Esophagus muscularis mucosa (tissue), 4 donors: ENCODE measurements around the gene ACER1. TPM values are rescaled to one million over a fixed set of nuclear protein-coding genes. Genes with fewer than 3 reads are reported as not detected.

Experiments
- DNase-seq: peaks from one replicate; pipeline ENCODE4 v3.0.0-alpha.2; 2017; ENCODE audit errors: extremely low spot score
- H3K27ac ChIP-seq, 4 donors: fragments of 200-600 bp; sonication (generic); replicated peaks in 1 of 4; 1 replicate in 3 of 4; 2 replicates in 1 of 4; pipeline ENCODE4 v1.5.1; 2016 to 2019; ENCODE audit warnings: mild to moderate bottlenecking in 1 of 4
- H3K27me3 ChIP-seq, 4 donors: fragments of 200-600 bp; sonication (generic); one replicate each; pipeline versions ENCODE4 v1.5.1 to v1.6.0; 2016 to 2019
- H3K36me3 ChIP-seq, 4 donors: fragments of 200-600 bp; sonication (generic); one replicate each; pipeline ENCODE4 v1.5.1; 2016 to 2019
- H3K4me1 ChIP-seq, 4 donors: fragments of 200-600 bp; sonication (generic); one replicate each; pipeline ENCODE4 v1.5.1; 2016 to 2019
- H3K4me3 ChIP-seq, 4 donors: fragments of 200-600 bp; sonication (generic); 1 replicate in 2 of 4; 2 replicates in 2 of 4; pipeline ENCODE4 v1.5.1; 2016 to 2019; ENCODE audit warnings: mild to moderate bottlenecking in 4 of 4, moderate library complexity in 1 of 4
- H3K9me3 ChIP-seq, 4 donors: fragments of 200-600 bp; sonication (generic); 1 replicate in 3 of 4; 2 replicates in 1 of 4; pipeline ENCODE4 v1.5.1; 2016 to 2019
- CTCF ChIP-seq, 3 experiments: fragments of 200-600 bp in 2 of 3; fragments of 450-650 bp in 1 of 3; sonication (generic) in 2 of 3; IDR thresholded peaks; one replicate each; pipeline ENCODE4 v1.5.1; 2017 to 2019; ENCODE audit warnings: antibody characterized with exemption in 3 of 3, mild to moderate bottlenecking in 2 of 3, moderate library complexity in 1 of 3
- EP300 ChIP-seq: sonication (generic); formaldehyde crosslinking; IDR thresholded peaks from one replicate; pipeline ENCODE4 v1.6.1; 2017; ENCODE audit warnings: antibody characterized with exemption
- POLR2A ChIP-seq: fragments of 450-650 bp; IDR thresholded peaks from one replicate; pipeline ENCODE4 v1.6.1; 2017; ENCODE audit warnings: antibody characterized with exemption, moderate library complexity, mild to moderate bottlenecking, low read depth
- POLR2AphosphoS5 ChIP-seq, 2 donors: sonication (generic); formaldehyde crosslinking; IDR thresholded peaks; one replicate each; pipeline ENCODE4 v1.6.1; 2017; ENCODE audit warnings: antibody characterized with exemption in 2 of 2
- WGBS: methylation state at CpG from one replicate; pipeline ENCODE4 v1.1.5; 2018; 5-methylcytosine and 5-hydroxymethylcytosine counted together
- intact Hi-C: fragments of 100-400 bp; cut with DNase I; formaldehyde crosslinking; loops from one replicate; pipeline ENCODE4 v1.15.1; 2023
- total RNA-seq, 4 donors: library from RNA; depleted of rRNA; stranded (reverse); fragments of >200 nt; gene quantifications; one replicate each; pipeline versions ENCODE4 v1.1.0 to v1.2.1, GENCODE V29; 2016

ACER1 gene
- total RNA-seq, 4 donors from 2014 or later = not detected

GRCh38 chr19:6374161-6374709, 40.8 kb upstream of the ACER1 start:
- Histone ChIP-seq H3K9me3 (no peaks in the 10 kb centered on the region), H3K4me1 (peaks cover 13 to 64% (median 56%) of the 10 kb centered on the region in 4 donors), H3K4me3 (peak overlapping the region in 3 of 4 donors; percentile 71 to 89 (median 80)), H3K27ac (peak overlapping the region; percentile 95 to 100 (median 99)), H3K36me3 (peaks cover 5 to 27% (median 27%) of the 10 kb centered on the region in 4 donors), H3K27me3 (no peaks in the 10 kb centered on the region)
- TF ChIP-seq CTCF (IDR thresholded peaks at IDR 0.05) = no peak
- no peak for TF ChIP-seq EP300
- DNase-seq = no peak
- intact Hi-C loops = no loop called here
- 67% methylated on average over 25 of the region's 29 CpGs for WGBS

- intact Hi-C loops = no loop called here
- H3K4me1 ChIP-seq = peaks cover 13 to 63% (median 56%) of the 10 kb centered on the region in 4 donors
- DNase-seq = peak; percentile 92
- H3K4me3 ChIP-seq = peak overlapping the region; percentile 71 to 94 (median 84)
- H3K27me3 ChIP-seq = no peaks in the 10 kb centered on the region
- H3K9me3 ChIP-seq = no peaks in the 10 kb centered on the region
- TF ChIP-seq EP300 = no peak
- TF ChIP-seq POLR2A = no peak
- no peak for TF ChIP-seq CTCF (IDR thresholded peaks at IDR 0.05)
- no peak for TF ChIP-seq POLR2AphosphoS5 (IDR thresholded peaks at IDR 0.05)
- H3K27ac ChIP-seq = peak overlapping the region; percentile 95 to 100 (median 99)
- WGBS = 20% methylated on average over 5 of the region's 5 CpGs
- peaks cover 3 to 27% (median 27%) of the 10 kb centered on the region in 4 donors for H3K36me3 ChIP-seq
Measured at GRCh38 chr19:6373813-6374108, 40.3 kb upstream of the ACER1 start.

- peaks cover 13 to 58% (median 51%) of the 10 kb centered on the region in 4 donors for H3K4me1 ChIP-seq
- peak overlapping the region; percentile 71 to 94 (median 84) for H3K4me3 ChIP-seq
- H3K27ac ChIP-seq = peak overlapping the region; percentile 95 to 100 (median 99)
- H3K9me3 ChIP-seq = no peaks in the 10 kb centered on the region
- H3K27me3 ChIP-seq = no peaks in the 10 kb centered on the region
- intact Hi-C loops = no loop called here
- 1% methylated on average over 24 of the region's 53 CpGs for WGBS
- no peak for TF ChIP-seq POLR2AphosphoS5 (IDR thresholded peaks at IDR 0.05)
- TF ChIP-seq EP300 = no peak
- no peak for TF ChIP-seq CTCF (IDR thresholded peaks at IDR 0.05)
- TF ChIP-seq POLR2A = no peak
- peaks cover 9 to 32% (median 29%) of the 10 kb centered on the region in 4 donors for H3K36me3 ChIP-seq
- DNase-seq = peak; percentile 100
Measured at GRCh38 chr19:6373096-6373812, 39.8 kb upstream of the ACER1 start.

- 0% methylated on average over 2 of the region's 47 CpGs for WGBS
- Histone ChIP-seq H3K4me3 (peak within 1 kb of the TSS; percentile 71 to 94 (median 84)), H3K27ac (peak within 1 kb of the TSS; percentile 95 to 100 (median 99)), H3K36me3 (peaks cover 15 to 38% (median 35%) of the 10 kb centered on the region in 4 donors), H3K27me3 (no peaks in the 10 kb centered on the region), H3K4me1 (peaks cover 13 to 52% (median 45%) of the 10 kb centered on the region in 4 donors), H3K9me3 (no peaks in the 10 kb centered on the region)
- intact Hi-C loops = no loop called here
- peak; percentile 99 for DNase-seq
- TF ChIP-seq CTCF (IDR thresholded peaks at IDR 0.05) = no peak
- TF ChIP-seq POLR2A = peak; percentile 33
- TF ChIP-seq POLR2AphosphoS5 (IDR thresholded peaks at IDR 0.05) = peak; percentile 68 to 82
- TF ChIP-seq EP300 = no peak
Measured at GRCh38 chr19:6372594-6373095, 39.2 kb upstream of the ACER1 start, which contains the start of gene ALKBH7. Gene ALKBH7 (plus strand): TSS chr19:6372794. CDS start chr19:6372821, 27 bp downstream.
